Hematopoietic multipotent progenitor cell treated with erythropoietin and hydrocortisone succinate and interleukin-3 and kit ligand, for 17 days (in vitro differentiated cells): ENCODE measurements around the gene RPS17.
"Not testable (repeated sequence)": the region's sequence is repeated elsewhere in the genome, so short reads cannot be mapped to it uniquely, and the experiment has no call there.

ENCODE experiments used
- DNase-seq: peaks from one replicate; pipeline ENCODE4 v3.0.0-alpha.2; 2015; ENCODE audit warnings: low spot score

Gene RPS17

GRCh38 chr15:82545478-82545877 lies 5.2 kb upstream of the RPS17 start:
- no peak for DNase-seq

GRCh38 chr15:82545002-82545401 lies 4.7 kb upstream of the RPS17 start:
- DNase-seq: no peak

- DNase-seq: no peak
Measured at GRCh38 chr15:82544431-82544830, 4.2 kb upstream of the RPS17 start.

GRCh38 chr15:82543160-82543559 lies 2.9 kb upstream of the RPS17 start:
- no peak for DNase-seq

- no peak for DNase-seq
Measured at GRCh38 chr15:82540984-82541431, 751 bp upstream of the RPS17 start.

- DNase-seq: peak; percentile 46
Measured at GRCh38 chr15:82539691-82540054, 584 bp downstream of the RPS17 start.

- DNase-seq: no peak
Measured at GRCh38 chr15:82538961-82539690, 1.1 kb downstream of the RPS17 start.

- no peak for DNase-seq
Measured at GRCh38 chr15:82537351-82537908, 2.8 kb downstream of the RPS17 start.

- DNase-seq: no peak
Measured at GRCh38 chr15:82536409-82537350, 3.6 kb downstream of the RPS17 start.

GRCh38 chr15:82535566-82536408 lies 4.5 kb downstream of the RPS17 start:
- DNase-seq: no peak

- not testable (repeated sequence) for DNase-seq
Measured at GRCh38 chr15:82535151-82535550, 5.1 kb downstream of the RPS17 start.

- not testable (repeated sequence) for DNase-seq
Measured at GRCh38 chr15:82534457-82534861, 5.8 kb downstream of the RPS17 start.

- DNase-seq: no peak
Measured at GRCh38 chr15:82533801-82534200, 6.5 kb downstream of the RPS17 start.

GRCh38 chr15:82532991-82533481 lies 7.2 kb downstream of the RPS17 start:
- DNase-seq: no peak

- DNase-seq: no peak
Measured at GRCh38 chr15:82532383-82532990, 7.8 kb downstream of the RPS17 start.

- DNase-seq: no peak
Measured at GRCh38 chr15:82531496-82532382, 8.5 kb downstream of the RPS17 start.

- peak; percentile 82 for DNase-seq
Measured at GRCh38 chr15:82530606-82531379, 9.5 kb downstream of the RPS17 start.

- no peak for DNase-seq
Measured at GRCh38 chr15:82530006-82530405, 10.3 kb downstream of the RPS17 start.

GRCh38 chr15:82513587-82513986 lies 26.7 kb downstream of the RPS17 start:
- not testable (repeated sequence) for DNase-seq
